GM10847 (cell line): Measurements from ENCODE around the gene ESPN.

Experiments used
- POLR2A ChIP-seq: IDR thresholded peaks from 2 replicates; pipeline ENCODE4 v1.6.1; 2011; ENCODE audit not compliant: insufficient read length; ENCODE audit errors: extremely low read depth

ESPN gene

GRCh38 chr1:6423321-6423999 lies 1.1 kb upstream of the ESPN start:
- TF ChIP-seq POLR2A, result no peak

GRCh38 chr1:6424000-6424565 lies 493 bp upstream of the ESPN start:
- TF ChIP-seq POLR2A, result no peak

GRCh38 chr1:6425658-6426057 lies 1.1 kb downstream of the ESPN start:
- TF ChIP-seq POLR2A, result no peak

- no peak for TF ChIP-seq POLR2A
Measured at GRCh38 chr1:6426277-6426971, 1.8 kb downstream of the ESPN start.

GRCh38 chr1:6426972-6427350 lies 2.4 kb downstream of the ESPN start:
- no peak for TF ChIP-seq POLR2A

GRCh38 chr1:6427441-6428390 lies 3.1 kb downstream of the ESPN start:
- no peak for TF ChIP-seq POLR2A

GRCh38 chr1:6434186-6434585 lies 9.6 kb downstream of the ESPN start:
- no peak for TF ChIP-seq POLR2A

- TF ChIP-seq POLR2A, result no peak
Measured at GRCh38 chr1:6435129-6435528, 10.6 kb downstream of the ESPN start.

GRCh38 chr1:6435547-6435946 lies 11.0 kb downstream of the ESPN start:
- no peak for TF ChIP-seq POLR2A

- no peak for TF ChIP-seq POLR2A
Measured at GRCh38 chr1:6438047-6438525, 13.5 kb downstream of the ESPN start.

GRCh38 chr1:6440198-6441126 lies 15.9 kb downstream of the ESPN start:
- TF ChIP-seq POLR2A, result no peak

GRCh38 chr1:6441586-6441985 lies 17.0 kb downstream of the ESPN start:
- no peak for TF ChIP-seq POLR2A

- TF ChIP-seq POLR2A, result no peak
Measured at GRCh38 chr1:6443339-6444115, 19.0 kb downstream of the ESPN start.

GRCh38 chr1:6444377-6444776 lies 19.8 kb downstream of the ESPN start:
- no peak for TF ChIP-seq POLR2A
